Frontal cortex (tissue), 4 donors: ENCODE measurements around the gene C6orf15. TPM values are rescaled to one million over a fixed set of nuclear protein-coding genes. Genes with fewer than 3 reads are reported as not detected.

Experiments
- DNase-seq, 2 donors: peaks; one replicate each; pipeline ENCODE4 v3.0.0; 2012; ENCODE audit warnings: low spot score in 2 of 2
- FAIRE-seq: peaks from 2 replicates; lab custom pipeline; 2012; peaks lifted over from hg19 to GRCh38; lab: Jason Lieb, UNC
- total RNA-seq: library from RNA; depleted of rRNA; stranded (reverse); fragments of >200 nt; gene quantifications from one replicate; pipeline ENCODE4 v1.2.3, GENCODE V29; 2014
- donor health status: control.
- donor health status: control.
- donor health status: control.

Gene C6orf15
- total RNA-seq: not detected

DNA sequence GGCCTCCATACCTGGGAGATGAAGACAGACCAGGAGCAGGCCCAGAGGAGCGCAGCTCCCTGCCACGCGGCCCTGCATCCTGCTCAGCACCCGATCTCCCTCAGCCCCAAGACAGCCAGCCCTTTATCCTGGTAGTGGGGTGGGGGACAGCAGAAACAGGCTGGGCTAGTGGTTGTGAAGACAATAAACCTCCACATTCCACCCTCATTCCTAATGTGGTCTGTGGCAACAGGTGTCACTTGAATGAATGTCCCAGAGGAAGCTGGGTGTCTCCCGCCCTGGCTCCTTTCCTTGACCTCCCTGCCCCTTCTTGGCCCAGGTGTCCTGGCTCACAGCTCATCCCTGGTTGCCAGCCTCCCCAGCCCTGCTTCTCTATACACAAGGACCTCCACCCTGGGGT lies at the start of gene C6orf15:
Gene C6orf15, minus strand, starts transcription at position 98 of the 400 bp plus-strand sequence. Its CDS starts 20 bp downstream, at position 78.
- FAIRE-seq: no peak
- no peak for DNase-seq

DNA sequence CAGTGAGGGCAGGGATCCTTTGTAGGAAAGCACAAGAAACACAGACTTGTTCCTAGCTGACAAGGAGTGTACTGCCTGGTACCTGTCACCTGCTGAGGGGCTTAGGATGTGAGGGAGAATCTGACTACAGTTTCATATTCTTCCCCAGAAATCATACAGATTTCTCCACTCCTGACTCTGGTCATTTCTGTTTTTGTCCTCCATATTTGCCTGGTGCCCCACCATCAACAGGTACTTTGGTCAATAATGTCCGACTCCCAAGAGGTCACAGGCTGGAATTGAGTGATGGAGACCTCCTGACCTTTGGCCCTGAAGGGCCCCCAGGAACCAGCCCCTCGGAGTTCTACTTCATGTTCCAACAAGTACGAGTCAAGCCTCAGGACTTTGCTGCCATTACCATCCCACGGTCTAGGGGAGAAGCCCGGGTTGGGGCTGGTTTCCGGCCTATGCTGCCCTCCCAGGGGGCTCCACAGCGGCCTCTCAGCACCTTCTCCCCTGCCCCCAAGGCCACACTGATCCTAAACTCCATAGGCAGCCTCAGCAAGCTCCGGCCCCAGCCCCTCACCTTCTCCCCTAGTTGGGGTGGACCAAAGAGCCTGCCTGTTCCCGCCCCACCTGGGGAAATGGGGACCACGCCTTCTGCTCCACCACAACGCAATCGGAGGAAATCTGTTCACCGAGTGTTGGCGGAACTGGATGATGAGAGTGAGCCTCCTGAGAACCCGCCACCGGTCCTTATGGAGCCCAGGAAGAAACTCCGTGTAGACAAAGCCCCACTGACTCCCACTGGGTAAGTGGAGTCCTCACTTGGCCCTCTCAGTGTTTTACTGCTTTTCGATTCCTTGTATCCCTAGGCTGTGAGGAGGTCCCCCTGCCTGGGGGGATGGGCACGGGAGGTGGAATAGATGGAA lies 49.1 kb upstream of the C6orf15 start:
- FAIRE-seq: no peak
- DNase-seq: no peak

DNA sequence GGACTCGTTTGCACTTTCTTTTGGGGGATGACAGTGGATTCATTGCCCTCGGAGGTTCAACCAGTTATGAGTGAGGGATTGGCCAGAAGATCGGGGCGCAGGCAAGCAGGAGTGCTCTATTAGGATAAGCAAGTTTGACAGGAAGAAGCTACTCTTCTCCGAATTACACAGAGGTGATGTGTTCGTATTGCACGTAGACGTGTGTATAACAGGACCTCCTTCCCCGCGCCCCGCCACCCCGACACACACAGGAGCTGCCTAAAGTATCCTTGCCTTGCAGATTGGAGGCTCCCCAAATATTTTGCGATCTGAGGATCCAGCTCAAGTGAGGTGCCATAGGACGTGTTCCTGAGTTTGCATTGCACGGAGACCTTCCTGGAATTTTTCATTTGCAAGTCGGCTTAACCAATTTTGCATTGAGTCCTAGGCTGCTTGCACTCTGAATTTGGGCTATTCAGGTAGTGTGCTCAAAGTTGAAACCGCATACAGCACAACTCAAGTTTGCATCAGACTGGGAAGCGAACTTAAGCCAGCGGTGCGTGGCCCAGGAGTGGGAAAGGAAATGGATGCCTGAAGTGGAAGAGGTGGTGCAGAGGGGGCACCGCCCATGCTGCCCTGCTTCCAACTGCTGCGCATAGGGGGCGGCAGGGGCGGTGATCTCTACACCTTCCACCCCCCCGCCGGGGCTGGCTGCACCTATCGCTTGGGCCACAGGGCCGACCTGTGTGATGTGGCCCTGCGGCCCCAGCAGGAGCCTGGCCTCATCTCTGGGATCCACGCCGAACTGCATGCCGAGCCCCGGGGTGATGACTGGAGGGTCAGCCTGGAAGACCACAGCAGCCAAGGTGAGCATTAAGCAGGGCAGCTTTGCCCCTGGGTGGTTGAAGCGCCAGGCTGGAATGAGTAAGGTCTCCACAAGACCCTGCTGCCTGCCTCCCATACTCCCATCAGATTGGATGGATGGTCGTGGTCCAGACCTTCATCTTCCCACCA lies 46.8 kb upstream of the C6orf15 start:
- DNase-seq: no peak

DNA sequence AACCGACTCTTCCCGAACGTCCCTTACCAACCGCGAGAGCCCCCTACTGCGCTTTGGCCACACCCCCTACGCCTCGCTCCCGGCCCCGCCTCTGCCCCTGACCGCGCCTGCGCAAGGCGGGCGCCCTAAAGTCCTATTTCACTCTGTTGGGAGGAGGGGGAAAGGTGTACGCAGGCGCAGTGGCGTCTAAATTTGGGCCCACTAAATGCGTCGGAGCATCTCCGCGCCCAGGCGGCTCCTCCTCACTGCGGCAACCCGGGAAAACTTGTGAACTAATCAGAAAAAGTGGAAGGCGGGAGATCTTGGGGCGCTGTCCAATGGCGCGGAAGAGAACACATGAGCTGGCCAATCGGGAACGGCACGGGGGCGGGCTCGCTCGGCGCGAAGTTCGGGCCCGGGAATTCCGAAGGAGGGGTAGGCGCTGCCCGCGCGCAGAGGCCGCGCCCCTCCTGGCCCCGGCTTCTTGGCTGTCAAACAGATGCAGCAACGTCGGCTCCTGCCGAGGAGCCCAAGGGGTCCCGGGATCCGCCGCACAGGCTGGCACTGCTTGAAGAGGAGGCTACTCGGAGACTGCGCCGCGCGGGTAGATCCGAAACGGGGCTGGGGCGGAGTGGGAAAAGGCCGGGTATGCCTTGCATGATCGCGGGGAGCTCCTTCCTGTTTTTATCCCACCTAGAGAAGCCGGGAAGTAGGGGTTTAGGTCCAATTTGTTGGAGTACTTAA lies 45.9 kb upstream of the C6orf15 start, which contains the start of gene TCF19:
Gene TCF19, plus strand, starts transcription at position 450 of the 723 bp plus-strand sequence. CDS start 881 bp downstream, outside the sequence.
- DNase-seq: peak; percentile 95 to 99
- FAIRE-seq: peak; percentile 61

More for the DNA sequence above, 46.8 kb upstream of the C6orf15 start:
- no peak for FAIRE-seq

DNA sequence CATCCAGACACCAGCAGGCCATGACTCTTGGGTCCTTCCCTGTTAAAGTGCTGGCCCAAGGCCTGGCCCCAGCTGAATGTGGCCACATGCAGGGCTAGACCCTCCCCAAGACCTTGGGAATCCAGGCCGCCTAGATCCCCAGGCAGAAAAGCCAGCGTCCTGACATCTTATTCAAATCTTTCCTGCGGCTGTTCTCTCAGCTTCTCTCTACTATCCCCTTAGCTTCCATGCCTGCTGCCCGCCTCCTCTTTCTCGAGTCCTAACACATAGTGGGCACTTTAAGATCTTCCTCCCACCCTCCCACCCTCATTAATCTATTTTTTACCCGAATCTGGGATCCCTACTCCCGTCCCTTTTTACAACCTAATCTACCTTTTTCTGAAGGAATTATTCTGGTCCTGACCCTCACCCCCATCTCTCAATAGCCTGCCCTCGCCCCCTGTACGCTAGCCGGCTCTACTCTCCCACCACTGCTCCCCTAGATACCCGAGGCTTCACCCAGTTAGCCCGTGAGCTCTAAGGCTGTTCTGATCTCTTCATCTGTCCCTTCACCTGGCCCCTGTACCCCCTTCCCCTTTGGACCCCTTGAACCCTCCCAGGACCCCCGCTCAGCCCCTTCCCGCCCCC lies 45.3 kb upstream of the C6orf15 start, which contains the start of gene CCHCR1:
Gene CCHCR1, minus strand, starts transcription at position 290 of the 627 bp plus-strand sequence. Its CDS starts 202 bp downstream, at position 88.
- FAIRE-seq (no peak), DNase-seq (peak; percentile 41 to 50)

DNA sequence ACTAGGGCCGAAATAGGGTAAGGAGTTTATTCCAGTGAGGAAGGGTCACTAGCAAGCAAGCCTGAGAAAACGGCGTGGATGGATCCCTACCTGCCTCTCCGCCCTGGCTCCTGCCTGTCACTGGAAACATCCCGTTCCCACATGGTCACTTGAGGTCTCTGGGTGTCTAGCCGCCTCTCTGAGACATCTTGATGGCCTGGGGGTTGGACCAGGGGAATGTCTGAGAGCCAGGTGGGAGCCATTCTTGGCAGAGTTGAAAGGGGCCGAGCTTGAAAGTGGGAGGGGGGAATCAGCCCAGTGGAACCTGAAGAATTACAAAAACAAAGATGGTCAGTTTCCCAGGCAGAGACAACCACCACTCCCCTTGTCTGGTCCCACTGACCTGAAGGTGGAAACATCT lies 44.3 kb upstream of the C6orf15 start:
- no peak for DNase-seq
- FAIRE-seq: no peak

DNA sequence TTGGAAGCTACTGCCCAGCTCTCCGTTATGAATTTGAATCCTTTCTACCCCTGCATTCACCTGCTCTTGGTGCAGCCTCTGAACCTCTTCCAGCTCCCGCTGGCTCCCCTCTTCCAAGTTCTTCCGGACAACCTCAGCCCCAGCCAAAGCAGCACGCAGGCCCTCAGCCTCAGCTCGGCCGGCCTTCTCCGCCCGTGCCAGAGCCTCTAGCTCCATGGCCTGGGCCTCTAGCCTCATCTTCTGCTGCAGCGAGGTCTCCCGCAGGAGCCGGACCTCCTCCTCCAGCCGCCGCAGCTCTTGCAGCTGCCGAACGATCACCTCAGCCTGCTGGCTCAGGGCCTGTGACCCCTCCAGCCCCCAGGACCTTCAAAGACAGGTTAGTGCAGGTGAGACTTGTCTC lies 42.1 kb upstream of the C6orf15 start:
- no peak for FAIRE-seq

DNA sequence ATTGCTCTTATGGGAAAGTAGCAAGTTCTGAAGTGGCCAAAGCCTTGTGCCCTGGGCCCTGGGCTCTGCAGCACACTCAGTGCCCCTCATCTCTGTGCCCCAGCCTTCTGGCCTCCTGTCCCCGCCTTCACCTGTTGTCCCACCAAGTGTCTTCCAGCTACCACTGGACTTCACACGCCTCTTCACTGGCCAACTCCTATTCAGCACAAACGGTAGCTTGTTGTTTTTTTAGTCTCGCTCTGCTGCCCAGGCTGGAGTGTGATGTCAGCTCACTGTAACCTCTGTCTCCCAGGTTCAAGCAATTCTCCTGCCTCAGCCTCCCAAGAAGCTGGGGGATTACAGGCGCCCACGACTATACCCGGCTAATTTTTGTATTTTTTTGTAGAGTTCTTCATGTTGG lies 40.4 kb upstream of the C6orf15 start:
- FAIRE-seq: no peak
- no peak for DNase-seq

More for the DNA sequence above, 42.1 kb upstream of the C6orf15 start:
- no peak for DNase-seq

DNA sequence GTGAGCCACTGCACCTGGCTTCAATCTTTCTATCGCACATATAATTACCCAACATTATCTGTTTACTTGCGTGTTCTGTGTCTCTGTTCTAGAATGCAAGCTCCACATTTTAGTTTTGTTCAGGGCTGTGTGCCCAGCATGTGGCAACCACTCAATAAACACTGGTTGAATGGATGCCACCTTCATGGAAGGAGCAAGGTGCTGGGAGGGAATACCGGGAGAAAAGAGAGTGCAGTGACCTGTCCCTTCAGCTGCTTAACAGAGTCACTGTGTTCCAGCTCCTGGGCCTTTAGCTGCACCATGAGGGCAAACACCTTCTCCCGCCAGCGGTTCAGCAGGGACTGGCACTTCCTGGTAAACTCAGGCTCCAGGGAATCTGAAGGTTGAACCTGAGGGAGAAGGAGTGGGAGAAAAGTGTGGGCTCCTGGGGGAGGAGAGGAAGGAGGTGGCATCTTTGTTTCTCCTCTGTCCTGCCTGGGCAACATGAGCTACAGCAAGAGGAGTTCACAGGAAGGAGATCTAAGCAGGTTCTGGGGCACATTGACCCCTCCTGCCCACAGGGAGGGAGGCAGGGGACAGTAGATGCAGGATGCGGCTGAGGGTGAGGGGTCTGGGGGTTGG lies 37.6 kb upstream of the C6orf15 start:
- FAIRE-seq: no peak

DNA sequence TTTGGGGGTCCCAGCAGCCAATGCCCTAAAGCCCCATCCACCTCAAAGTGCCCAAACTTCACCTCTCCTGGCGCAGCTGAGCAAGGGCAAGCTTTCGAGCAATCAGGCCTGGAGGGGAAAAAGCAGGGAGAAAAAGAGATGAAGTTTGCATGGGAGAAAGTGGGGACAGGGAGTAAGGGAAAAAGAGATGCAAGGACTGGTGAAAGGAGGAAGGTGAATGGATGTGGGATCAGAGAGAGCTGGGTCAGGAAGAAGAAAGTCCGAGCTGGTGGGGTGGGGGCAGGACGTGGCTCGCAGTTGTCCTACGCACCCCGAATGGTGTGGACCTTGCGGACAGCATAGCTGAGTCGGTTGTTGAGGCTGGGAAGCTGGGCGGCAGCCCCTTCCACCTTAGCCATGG lies 33.0 kb upstream of the C6orf15 start:
- FAIRE-seq (no peak), DNase-seq (no peak)

More for the DNA sequence above, 37.6 kb upstream of the C6orf15 start:
- DNase-seq: no peak

DNA sequence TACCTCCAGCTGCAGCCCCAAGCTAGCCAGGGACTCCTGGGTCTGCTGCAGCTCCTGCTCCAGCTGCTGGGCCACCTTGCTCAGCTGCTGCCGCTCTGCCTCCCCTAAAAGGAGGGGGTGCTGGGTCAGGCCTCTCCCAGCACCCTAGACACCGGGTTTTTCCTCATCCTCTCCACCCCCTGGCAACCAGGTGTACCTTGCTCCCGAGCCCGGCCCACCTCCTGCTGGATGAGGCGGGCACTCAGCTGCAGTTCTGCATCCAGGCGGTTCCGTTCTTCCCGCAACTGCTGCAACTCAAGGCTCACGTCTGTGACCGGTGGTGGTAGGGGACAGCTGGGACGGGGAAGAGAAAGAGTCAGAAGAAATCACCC lies 32.6 kb upstream of the C6orf15 start:
- no peak for DNase-seq
- FAIRE-seq: no peak

DNA sequence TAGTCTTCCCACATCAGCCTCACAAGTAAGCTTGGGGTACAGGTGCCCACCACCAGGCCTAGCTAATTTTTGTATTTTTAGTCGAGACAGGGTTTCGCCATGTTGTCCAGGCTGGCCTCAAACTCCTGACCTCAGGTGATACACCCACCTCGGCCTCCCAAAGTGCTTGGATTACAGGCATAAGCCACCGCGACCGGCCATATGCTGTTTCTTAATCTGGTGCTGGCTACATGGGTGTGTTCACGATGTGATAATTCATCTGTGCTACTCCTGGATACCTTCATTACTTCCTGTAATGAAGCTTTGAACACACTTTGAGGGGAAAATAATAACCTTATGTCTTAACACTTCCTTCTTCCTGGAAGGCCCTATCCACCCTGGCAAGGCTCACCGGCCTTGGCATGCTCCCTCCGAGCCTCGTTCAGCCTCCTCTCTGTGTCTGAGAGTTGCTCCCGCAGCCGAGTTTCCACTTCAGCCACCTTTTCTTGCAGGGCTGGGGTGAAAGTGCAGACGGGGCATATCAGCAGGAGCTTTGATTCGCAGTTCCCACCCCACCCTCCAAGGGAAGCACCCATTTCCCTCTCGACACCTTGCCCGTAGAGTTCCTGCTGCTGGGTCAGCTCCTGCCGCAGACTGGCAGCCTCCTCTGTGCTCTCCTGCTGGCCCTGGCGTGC lies 32.1 kb upstream of the C6orf15 start:
- no peak for FAIRE-seq
- DNase-seq: no peak

DNA sequence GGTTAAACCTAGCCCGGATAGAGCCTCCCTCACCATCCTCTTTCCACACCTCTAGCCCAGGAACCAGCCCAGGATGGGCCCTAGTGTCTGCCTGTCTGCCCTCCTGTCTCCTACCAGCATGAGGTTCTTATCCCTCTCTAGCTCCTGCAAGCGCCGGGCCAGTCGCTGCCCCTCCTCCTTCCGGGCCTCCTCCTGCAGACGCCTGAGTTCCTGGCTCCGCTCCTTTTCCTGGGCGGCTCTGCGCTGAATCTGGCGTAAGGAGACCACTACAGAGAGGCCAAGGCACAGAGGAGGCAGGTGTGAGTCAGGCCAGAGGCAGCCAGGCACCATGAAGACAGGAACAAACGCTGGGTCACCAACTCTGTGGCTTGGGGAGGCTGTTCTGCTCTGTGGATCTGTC lies 30.8 kb upstream of the C6orf15 start:
- FAIRE-seq: no peak
- no peak for DNase-seq

DNA sequence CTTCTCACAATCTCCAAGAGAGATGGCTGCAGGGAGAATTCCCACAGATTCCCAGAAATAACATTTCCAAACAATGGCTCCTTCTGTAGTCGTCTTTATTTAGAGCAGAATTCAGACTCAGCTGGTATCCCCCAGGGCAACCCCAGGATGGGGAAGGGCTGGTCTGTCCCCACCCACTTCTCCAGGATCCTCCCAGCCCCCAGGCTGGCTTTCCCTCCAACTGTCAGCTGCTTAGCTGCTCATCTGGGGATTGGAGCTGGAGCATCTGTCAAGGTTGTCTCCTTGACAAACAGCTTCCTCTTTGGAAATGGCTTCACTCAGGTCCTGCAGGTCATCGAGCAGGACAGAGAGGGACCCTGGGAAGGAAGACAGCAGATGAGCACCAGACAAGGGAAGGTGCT lies 30.0 kb upstream of the C6orf15 start:
- FAIRE-seq (no peak), DNase-seq (no peak)

DNA sequence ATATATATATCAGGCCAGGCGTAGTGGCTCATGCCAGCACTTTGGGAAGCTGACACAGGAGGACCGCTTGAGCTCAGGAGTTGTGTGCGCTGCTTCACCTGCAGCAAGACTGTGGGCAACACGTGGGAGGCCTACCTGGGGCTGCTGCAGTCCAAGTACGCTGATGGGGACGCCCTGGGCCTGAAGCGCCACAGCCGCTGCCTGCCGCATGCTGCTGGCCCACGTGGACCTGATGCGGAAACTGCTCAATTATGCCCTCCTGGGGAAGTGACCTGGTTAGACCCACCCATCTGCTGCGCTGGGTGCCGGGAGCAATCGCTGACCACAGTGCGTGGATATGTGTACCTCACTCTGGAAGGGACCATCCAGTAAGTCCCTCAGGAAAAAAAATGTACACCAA lies 28.3 kb upstream of the C6orf15 start:
- DNase-seq (no peak), FAIRE-seq (no peak)

DNA sequence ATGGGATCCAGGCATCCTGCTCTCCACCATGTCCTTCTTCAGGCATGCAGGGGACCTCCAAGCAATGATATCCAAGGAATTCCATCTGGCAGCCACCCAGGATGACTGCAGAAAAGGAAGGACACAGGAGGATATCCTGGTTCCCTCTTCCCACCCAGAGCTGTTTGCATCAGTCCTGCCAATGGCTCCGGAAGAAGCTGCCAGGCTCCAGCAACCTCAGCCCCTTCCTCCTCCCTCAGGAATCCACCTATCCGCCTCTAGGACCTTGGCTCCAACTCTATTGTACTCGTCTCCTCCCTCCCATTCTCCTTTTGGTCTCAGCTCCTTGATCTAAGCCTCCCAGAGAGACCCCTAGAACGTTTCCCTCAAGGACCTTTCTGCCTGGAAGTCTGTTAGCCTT lies 27.2 kb upstream of the C6orf15 start:
- DNase-seq: no peak

DNA sequence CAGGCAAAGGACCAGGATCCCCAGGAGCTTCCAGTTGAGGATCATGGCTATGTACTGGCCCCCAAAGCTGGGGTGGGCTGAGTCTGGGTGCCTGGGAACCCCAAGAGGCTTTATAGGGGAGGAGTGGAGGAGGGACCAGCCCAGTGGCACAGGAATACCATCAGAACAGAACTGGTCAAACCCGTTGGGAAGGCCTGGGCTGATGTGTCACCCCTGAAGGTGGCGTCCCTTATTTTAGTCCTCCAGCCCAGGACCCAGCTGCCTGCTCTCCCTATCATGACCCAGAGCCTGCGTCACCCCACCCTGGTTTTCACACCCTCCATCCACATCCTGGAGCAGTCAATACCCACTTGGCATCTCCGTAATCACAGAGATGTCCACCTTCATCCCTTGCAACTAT lies 26.6 kb upstream of the C6orf15 start, which contains the start of gene PSORS1C2:
Gene PSORS1C2, minus strand, starts transcription at position 85 of the 400 bp plus-strand sequence. Its CDS starts 40 bp downstream, at position 45.
- FAIRE-seq: no peak

More for the DNA sequence above, 27.2 kb upstream of the C6orf15 start:
- no peak for FAIRE-seq

DNA sequence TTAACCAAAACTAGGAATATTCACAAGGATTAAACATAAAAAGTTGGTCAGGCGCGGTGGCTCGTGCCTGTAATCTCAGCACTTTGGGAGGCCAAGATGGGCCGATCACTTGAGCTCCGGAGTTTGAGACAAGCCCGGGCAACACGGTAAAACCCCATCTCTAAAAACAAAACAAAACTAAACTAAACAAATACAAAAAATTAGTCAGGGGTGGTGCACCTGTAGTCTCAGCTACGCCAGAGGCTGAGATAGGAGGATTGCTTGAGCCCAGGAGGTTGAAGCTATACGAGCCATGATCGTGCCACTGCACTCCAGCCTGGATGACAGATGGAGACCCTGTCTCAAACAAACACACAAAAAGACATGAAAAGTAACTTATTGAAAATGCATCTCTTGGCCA lies 23.3 kb upstream of the C6orf15 start:
- DNase-seq: no peak
- no peak for FAIRE-seq

More for the DNA sequence above, 26.6 kb upstream of the C6orf15 start, which contains the start of gene PSORS1C2:
- DNase-seq: no peak
